SIG-M5 treated with dmso at 0.1 percent for 504 hours (cell line): ENCODE results near the gene KSR2.
"Not testable (repeated sequence)": the region's sequence is repeated elsewhere in the genome, so short reads cannot be mapped to it uniquely, and the experiment has no call there.

Experiments
- DNase-seq: peaks from one replicate; lab custom pipeline; 2025; ENCODE audit not compliant: unreplicated experiment; lab: John Stamatoyannopoulos, UW

The KSR2 gene

GRCh38 chr12:117768860-117769259, 199.9 kb downstream of the KSR2 start:
- DNase-seq, result no peak

GRCh38 chr12:117766008-117766407, 202.8 kb downstream of the KSR2 start:
- no peak for DNase-seq

DNA sequence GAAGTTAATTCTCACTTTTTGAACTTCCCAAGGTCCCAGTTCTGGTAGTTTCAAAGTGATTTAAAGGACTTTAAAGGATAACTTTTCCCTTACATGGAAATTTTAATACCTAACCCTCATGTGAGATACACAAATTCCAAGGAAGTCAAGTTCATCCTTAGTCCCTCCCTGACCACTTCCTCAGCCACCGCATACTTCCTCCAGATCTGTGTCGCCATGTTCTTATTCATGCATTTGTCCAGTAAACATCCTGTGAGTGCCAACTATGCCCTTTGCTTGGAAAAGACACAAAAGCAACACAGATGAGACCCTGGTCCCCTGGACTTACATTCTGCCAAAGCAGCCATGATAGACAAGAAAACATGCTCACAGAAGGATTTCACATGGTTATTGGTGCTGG, 206.6 kb downstream of the KSR2 start:
- DNase-seq, result no peak

GRCh38 chr12:117761528-117762100, 207.2 kb downstream of the KSR2 start:
- no peak for DNase-seq

DNA sequence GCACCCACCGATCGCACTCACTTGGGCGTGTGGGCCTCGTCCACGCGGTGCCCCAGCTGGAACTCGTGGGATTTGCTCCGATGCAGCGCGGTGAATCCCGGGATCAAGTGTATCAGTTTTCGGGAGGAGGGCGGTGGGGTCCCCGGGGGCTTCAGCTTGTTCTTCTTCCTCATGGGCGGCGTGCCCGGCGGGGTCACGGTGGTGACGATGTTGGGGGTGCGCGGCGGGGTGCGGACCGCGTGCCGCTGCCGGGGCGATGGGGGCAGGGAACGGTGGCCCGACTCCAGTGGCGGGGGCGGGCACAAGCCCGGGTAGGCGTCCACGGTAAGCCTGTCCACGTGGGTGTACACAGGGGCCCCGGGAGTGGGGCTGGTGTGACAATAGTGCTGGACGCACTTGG, 207.8 kb downstream of the KSR2 start:
- DNase-seq, result no peak

- no peak for DNase-seq
Measured at GRCh38 chr12:117750657-117751056, 218.1 kb downstream of the KSR2 start.

GRCh38 chr12:117749431-117749830, 219.4 kb downstream of the KSR2 start:
- no peak for DNase-seq

GRCh38 chr12:117746358-117746757, 222.4 kb downstream of the KSR2 start:
- not testable (repeated sequence) for DNase-seq

DNA sequence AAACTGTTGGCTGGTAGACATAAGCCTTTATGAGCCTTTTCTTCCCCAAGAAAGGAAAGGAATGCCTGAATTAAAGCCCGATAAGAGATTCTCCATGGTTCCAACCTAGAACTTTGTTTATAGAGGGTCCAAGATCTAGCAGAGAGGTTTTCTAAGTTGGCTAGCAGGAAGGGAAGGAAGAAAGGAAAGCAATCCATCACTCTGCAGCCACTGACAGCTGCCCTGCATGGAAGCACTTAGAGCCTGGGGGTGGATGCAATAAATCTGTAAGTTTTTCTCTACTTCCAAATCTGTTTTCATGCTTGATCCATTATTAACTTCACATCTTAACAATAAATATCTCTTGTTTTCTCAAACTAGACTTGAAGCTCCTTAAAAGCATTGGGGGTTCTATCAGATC, 224.4 kb downstream of the KSR2 start:
- no peak for DNase-seq

GRCh38 chr12:117743761-117744160, 225.0 kb downstream of the KSR2 start:
- no peak for DNase-seq

DNA sequence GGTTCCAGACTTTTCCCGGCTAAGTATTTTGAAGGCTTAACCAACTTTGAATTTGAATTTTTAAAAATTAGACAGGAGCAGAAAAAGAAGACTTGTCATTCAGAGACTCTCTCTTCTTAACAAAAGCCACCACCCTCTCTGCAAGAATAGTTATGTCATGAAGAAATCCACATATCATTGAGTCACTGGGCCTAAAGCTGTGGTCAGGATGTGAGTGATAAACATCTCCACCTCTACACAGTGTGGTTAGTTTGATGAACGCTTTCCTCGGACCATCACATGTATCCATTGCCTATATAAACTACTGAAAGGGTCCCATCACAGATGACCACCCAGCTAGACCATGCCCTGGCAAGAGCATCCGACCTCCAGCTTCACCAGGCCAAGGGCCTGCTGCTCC, 226.1 kb downstream of the KSR2 start:
- no peak for DNase-seq

GRCh38 chr12:117738233-117738632, 230.6 kb downstream of the KSR2 start:
- DNase-seq, result peak; percentile 11

DNA sequence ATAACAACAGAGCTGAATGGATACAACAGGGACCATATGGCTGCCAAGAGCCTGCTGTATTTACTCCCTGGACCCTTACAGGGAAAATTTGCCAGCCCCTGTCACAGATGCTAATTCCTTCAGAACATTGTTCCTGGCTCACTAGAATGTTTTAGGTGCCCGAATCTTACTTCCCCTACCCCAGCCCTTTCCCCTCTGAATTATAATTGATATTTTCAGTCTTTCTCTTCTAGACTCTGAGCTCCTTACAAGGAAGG, 235.3 kb downstream of the KSR2 start:
- DNase-seq, result no peak

GRCh38 chr12:117732761-117733548, 235.8 kb downstream of the KSR2 start:
- DNase-seq, result no peak

- not testable (repeated sequence) for DNase-seq
Measured at GRCh38 chr12:117731131-117731530, 237.7 kb downstream of the KSR2 start.

- DNase-seq, result no peak
Measured at GRCh38 chr12:117727301-117727700, 241.5 kb downstream of the KSR2 start.

DNA sequence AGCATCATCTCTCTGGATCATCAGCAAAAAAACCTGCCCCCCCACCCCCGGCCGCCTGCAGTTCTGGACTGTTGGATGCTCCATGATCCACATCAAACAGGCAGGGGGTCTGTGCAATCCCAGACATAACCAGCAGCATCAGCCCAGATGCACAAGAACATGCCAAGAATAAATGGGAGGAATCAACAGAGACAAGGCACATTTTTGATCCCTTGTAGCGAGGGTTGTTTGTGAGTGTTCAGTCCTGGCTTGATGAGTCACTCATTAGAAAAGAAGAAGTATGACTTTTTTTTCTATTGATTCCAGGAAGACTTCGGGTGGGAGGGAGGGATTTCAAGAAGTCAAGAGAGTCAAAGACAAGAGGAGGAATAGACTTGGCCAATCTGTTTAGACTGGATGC, 244.2 kb downstream of the KSR2 start:
- DNase-seq, result peak; percentile 58

GRCh38 chr12:117718559-117718958, 250.2 kb downstream of the KSR2 start:
- DNase-seq, result no peak

GRCh38 chr12:117718141-117718540, 250.6 kb downstream of the KSR2 start:
- no peak for DNase-seq

DNA sequence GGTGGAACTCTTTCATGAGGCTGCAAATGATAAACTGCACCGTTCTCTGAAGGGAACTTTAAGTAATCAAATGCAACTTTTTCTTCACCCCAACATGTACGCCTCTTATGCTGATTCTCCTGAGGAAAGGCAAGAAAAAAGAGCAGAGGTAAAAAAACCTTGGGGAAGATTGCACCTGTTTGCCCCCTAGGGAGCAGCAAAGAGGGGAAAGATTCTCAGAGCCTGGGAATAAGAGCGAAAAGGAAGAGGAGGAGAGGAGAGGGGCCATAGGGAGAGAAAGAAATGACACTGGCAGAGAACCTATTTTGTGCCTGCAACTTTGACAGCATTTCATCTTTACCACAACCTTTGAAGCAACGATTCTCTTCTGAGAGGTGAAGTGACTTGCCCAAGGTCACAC, 254.6 kb downstream of the KSR2 start:
- no peak for DNase-seq

- DNase-seq, result no peak
Measured at GRCh38 chr12:117710121-117710520, 258.7 kb downstream of the KSR2 start.

DNA sequence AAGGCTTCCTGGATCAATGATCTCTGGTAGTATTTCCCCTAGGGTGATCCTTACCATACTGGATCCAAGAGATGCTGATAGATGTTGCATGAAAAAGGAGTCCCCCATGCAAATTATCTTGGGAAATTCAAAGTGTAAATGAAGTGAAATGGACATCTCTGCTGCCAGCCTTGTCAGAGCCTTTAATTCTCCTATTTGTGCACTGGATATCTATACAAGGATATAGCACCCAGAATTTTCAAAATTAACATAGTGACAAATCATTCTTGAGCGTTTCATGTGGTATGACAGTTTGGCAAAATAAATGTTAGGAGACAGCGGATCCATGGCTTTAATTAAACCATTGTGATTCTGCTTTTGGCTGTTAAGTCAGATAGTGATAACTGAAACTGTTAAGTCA, 260.9 kb downstream of the KSR2 start:
- DNase-seq, result no peak

DNA sequence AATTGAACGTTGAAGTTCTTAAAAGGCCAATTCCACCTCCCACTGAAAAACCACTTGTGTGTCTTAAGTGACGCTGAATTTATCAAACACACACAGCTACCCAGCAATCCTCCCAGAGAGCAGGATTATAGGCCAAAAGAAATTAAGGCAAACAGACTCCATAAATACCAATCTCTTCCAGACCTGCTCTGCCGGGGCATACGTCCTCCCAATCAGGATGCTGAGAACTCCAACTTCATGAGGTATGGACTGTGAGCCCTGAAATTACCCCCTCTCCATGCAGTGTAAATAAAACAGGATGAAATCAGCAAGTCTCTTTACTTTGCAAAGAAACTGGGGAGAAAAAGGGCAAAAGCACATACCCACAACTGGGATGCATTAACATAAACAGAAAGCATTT, 265.2 kb downstream of the KSR2 start:
- DNase-seq, result no peak
